Measurements from ENCODE around the gene CD274.

The CD274 gene

GRCh38 chr9:5500441-5501235 lies 50.3 kb downstream of the CD274 start:
- no peak for FAIRE-seq

GRCh38 chr9:5502553-5502952 lies 52.2 kb downstream of the CD274 start:
- FAIRE-seq, result no peak

- no peak for FAIRE-seq
Measured at GRCh38 chr9:5509573-5509972, 59.2 kb downstream of the CD274 start.

- FAIRE-seq, result no peak
Measured at GRCh38 chr9:5510360-5510931, 60.1 kb downstream of the CD274 start, which contains the start of gene PDCD1LG2. PDCD1LG2 (plus strand) TSS chr9:5510531; CDS start chr9:5522547, 12,016 bp downstream.

GRCh38 chr9:5510989-5511388 lies 60.6 kb downstream of the CD274 start:
- no peak for FAIRE-seq

GRCh38 chr9:5511476-5511875 lies 61.1 kb downstream of the CD274 start:
- no peak for FAIRE-seq

- FAIRE-seq, result no peak
Measured at GRCh38 chr9:5511935-5512580, 61.7 kb downstream of the CD274 start.

- FAIRE-seq, result no peak
Measured at GRCh38 chr9:5512658-5513452, 62.5 kb downstream of the CD274 start.

GRCh38 chr9:5513966-5514616 lies 63.7 kb downstream of the CD274 start:
- no peak for FAIRE-seq

GRCh38 chr9:5514617-5515260 lies 64.4 kb downstream of the CD274 start:
- FAIRE-seq, result no peak

- FAIRE-seq, result no peak
Measured at GRCh38 chr9:5515261-5515650, 64.9 kb downstream of the CD274 start.

GRCh38 chr9:5516453-5517220 lies 66.3 kb downstream of the CD274 start:
- no peak for FAIRE-seq

- no peak for FAIRE-seq
Measured at GRCh38 chr9:5518171-5518936, 68.0 kb downstream of the CD274 start.

- FAIRE-seq, result no peak
Measured at GRCh38 chr9:5518937-5519319, 68.6 kb downstream of the CD274 start.
